Stimulated activated naive CD8-positive, alpha-beta T cell treated with anti-CD3 and anti-CD28 coated beads, Interleukin-15, Interleukin-2, amounts not matched to agents 100 ng/mL and 50 ng/mL, for 24 hours (primary cell): ENCODE data around the gene ADAMTS13.
"Not testable (repeated sequence)": the region's sequence is repeated elsewhere in the genome, so short reads cannot be mapped to it uniquely, and the experiment has no call there.

Source experiments
- H3K27ac Mint-ChIP-seq: one replicate; pipeline ENCODE4 v1.8.0; 2021; ENCODE audit warnings: mild to moderate bottlenecking, mixed read lengths
- H3K27me3 Mint-ChIP-seq: one replicate; pipeline ENCODE4 v1.8.0; 2021; ENCODE audit warnings: mixed read lengths
- H3K36me3 Mint-ChIP-seq: one replicate; pipeline ENCODE4 v1.8.0; 2021; ENCODE audit warnings: low read depth, mixed read lengths
- H3K4me1 Mint-ChIP-seq: one replicate; pipeline ENCODE4 v1.8.0; 2021; ENCODE audit warnings: low read depth, mixed read lengths
- H3K4me3 Mint-ChIP-seq: one replicate; pipeline ENCODE4 v1.8.0; 2021; ENCODE audit warnings: mild to moderate bottlenecking, mixed read lengths
- H3K9me3 Mint-ChIP-seq: one replicate; pipeline ENCODE4 v1.8.0; 2021; ENCODE audit warnings: mixed read lengths

The ADAMTS13 gene

DNA sequence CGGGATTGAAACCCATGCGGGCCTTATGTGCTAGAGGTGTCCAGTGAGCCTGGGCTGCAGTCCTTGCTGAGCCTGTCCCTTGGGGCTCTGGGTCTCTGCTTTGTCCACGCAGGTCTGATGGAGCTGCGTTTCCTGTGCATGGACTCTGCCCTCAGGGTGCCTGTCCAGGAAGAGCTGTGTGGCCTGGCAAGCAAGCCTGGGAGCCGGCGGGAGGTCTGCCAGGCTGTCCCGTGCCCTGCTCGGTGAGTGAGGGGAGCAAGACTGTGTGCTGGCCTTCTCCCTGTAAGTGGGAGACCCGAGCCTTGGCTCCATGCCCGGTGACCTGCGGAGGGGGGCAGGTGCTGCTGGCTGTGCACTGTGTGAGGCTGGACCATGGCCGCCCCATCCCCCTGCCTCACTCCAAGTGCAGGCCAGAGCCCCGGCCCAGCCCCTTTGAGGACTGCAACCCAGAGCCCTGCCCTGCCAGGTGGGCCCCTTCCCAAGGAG lies 26.4 kb downstream of the ADAMTS13 start:
- H3K9me3 Mint-ChIP-seq: no peaks in the 10 kb centered on the region
- no peak overlapping the region for H3K4me3 Mint-ChIP-seq
- no peaks in the 10 kb centered on the region for H3K4me1 Mint-ChIP-seq

DNA sequence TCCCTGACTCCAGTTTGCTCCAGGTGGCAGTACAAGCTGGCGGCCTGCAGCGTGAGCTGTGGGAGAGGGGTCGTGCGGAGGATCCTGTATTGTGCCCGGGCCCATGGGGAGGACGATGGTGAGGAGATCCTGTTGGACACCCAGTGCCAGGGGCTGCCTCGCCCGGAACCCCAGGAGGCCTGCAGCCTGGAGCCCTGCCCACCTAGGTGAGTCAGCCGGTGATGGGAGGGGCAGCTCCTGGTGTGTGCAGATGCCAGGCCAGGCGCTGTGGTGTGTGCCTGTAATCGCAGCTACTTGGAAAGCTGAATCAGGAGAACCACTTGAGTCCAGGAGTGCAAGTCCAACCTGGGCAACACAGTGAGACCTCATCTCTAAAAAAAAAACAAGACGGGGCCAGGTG lies 27.6 kb downstream of the ADAMTS13 start:
- Mint-ChIP-seq H3K27ac (no peak overlapping the region), H3K4me3 (no peak overlapping the region), H3K4me1 (no peaks in the 10 kb centered on the region), H3K9me3 (no peaks in the 10 kb centered on the region), H3K36me3 (no peaks in the 10 kb centered on the region), H3K27me3 (no peaks in the 10 kb centered on the region)

More for the DNA sequence above, 26.4 kb downstream of the ADAMTS13 start:
- no peak overlapping the region for H3K27ac Mint-ChIP-seq
- no peaks in the 10 kb centered on the region for H3K36me3 Mint-ChIP-seq
- no peaks in the 10 kb centered on the region for H3K27me3 Mint-ChIP-seq

DNA sequence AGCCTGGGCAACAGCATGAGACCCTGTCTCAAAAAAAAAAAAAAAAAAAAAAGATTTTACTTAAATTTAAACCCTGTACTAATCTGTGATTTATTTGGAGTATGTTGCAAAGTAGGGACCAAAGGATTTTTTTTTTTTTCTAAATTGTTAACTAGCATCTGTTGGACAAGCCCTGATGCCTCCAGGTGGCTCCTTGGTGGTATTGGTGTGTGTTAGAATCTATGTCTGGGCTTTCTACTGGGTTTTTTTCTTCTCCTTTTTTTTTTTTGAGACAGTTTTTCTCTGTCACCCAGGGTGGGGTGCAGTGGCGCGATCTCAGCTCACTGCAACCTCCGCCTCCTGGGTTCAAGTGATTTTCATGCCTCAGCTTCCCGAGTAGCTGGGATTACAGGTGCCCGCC lies 29.7 kb downstream of the ADAMTS13 start:
- H3K4me1 Mint-ChIP-seq, H3K9me3 Mint-ChIP-seq, H3K4me3 Mint-ChIP-seq, H3K27me3 Mint-ChIP-seq, H3K27ac Mint-ChIP-seq, H3K36me3 Mint-ChIP-seq: not testable (repeated sequence)

DNA sequence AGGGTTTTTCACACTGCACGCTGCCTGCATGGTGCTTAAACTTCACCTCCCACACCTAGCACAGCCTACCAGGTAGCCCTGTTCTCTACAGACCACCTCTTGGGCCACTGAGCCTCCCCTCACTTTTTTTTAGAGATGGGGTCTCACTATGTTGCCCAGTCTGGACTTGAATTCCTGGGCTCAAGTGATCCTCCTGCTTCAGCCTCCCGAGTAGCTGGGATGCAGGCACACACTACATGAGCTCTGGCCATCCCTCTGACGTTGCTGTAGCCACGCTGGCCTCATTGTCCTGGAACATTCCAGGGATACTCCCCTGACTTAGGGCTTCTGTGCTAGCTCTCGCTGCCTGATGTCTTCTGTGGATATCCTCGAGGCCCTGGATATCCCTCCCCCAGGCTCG lies 30.4 kb downstream of the ADAMTS13 start:
- H3K9me3 Mint-ChIP-seq: no peaks in the 10 kb centered on the region
- no peaks in the 10 kb centered on the region for H3K36me3 Mint-ChIP-seq
- no peak overlapping the region for H3K4me3 Mint-ChIP-seq
- no peak overlapping the region for H3K27ac Mint-ChIP-seq
- no peaks in the 10 kb centered on the region for H3K4me1 Mint-ChIP-seq
- no peaks in the 10 kb centered on the region for H3K27me3 Mint-ChIP-seq

DNA sequence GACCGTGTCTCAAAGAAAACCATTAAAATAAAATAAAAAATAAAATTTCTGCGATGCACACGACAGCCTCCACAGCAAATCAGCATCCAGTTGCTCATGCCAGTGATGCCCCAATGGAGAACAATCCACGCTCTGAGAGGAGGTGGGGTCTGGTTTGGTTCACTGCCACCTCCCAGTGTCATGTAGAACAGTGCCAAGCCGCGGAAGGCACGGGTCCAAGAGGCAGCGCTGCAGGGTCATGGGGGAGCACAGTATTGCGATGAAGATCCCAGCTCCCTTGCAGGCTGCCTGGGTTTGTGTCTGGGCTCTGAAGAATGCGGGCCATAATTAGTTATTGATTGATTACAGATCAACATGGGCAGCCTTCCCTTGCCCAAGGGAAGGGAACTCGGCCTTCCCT lies 31.5 kb downstream of the ADAMTS13 start:
- Mint-ChIP-seq H3K4me1 (no peaks in the 10 kb centered on the region), H3K27ac (no peak overlapping the region), H3K36me3 (no peaks in the 10 kb centered on the region), H3K9me3 (no peaks in the 10 kb centered on the region), H3K27me3 (no peaks in the 10 kb centered on the region), H3K4me3 (no peak overlapping the region)

DNA sequence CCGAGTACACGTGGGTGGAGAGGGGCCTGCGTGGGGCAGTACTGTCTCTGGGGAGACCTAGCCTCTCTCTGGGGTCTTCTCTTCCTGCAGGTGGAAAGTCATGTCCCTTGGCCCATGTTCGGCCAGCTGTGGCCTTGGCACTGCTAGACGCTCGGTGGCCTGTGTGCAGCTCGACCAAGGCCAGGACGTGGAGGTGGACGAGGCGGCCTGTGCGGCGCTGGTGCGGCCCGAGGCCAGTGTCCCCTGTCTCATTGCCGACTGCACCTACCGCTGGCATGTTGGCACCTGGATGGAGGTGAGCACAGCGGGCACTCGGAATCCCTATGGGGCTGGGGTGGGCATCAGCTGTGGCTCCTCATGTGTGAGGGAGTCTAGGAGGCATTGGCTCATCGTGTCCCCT lies 32.2 kb downstream of the ADAMTS13 start:
- Mint-ChIP-seq H3K36me3 (no peaks in the 10 kb centered on the region), H3K4me1 (peaks cover 3% of the 10 kb centered on the region), H3K9me3 (no peaks in the 10 kb centered on the region), H3K27me3 (no peaks in the 10 kb centered on the region), H3K4me3 (no peak overlapping the region), H3K27ac (no peak overlapping the region)

DNA sequence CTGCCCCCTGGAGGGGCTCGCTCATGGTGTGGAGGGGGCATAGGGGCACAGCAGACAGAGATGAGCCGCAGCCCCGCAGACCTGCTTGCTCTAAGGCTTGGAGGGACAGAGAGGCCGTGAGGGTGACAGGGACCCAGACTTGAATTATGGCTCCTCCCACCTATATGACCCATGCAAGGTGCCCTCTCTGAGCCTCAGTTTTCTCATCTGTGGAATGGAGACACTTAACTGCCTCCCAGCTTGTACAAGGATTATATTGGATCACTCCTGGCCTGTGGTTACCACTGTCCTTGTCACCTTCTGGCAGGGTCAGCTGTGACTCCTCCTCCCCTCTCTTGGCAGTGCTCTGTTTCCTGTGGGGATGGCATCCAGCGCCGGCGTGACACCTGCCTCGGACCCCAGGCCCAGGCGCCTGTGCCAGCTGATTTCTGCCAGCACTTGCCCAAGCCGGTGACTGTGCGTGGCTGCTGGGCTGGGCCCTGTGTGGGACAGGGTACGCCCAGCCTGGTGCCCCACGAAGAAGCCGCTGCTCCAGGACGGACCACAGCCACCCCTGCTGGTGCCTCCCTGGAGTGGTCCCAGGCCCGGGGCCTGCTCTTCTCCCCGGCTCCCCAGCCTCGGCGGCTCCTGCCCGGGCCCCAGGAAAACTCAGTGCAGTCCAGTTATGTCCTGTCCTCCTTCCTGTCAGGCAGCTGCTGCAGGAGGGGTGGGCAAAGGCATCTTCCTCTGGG lies 32.9 kb downstream of the ADAMTS13 start:
- Mint-ChIP-seq H3K9me3 (no peaks in the 10 kb centered on the region), H3K27ac (no peak overlapping the region), H3K27me3 (no peaks in the 10 kb centered on the region), H3K36me3 (no peaks in the 10 kb centered on the region), H3K4me1 (peaks cover 4% of the 10 kb centered on the region), H3K4me3 (no peak overlapping the region)

DNA sequence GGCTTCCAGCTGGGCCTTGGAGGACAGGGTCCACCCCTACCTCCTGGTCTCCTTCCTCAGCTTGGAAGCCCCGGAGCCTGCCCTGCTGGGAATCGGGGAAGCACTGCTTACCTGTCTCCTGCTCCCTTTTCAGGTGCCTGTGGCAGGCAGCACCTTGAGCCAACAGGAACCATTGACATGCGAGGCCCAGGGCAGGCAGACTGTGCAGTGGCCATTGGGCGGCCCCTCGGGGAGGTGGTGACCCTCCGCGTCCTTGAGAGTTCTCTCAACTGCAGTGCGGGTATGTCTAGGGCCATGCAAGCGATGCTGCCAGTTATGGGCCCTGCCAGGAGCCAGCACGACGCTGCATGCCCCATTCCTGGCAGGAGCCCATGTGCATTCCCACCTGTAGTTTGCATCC lies 33.8 kb downstream of the ADAMTS13 start:
- no peak overlapping the region for H3K4me3 Mint-ChIP-seq
- H3K4me1 Mint-ChIP-seq: peaks cover 9% of the 10 kb centered on the region
- H3K36me3 Mint-ChIP-seq: no peaks in the 10 kb centered on the region
- no peak overlapping the region for H3K27ac Mint-ChIP-seq
- H3K27me3 Mint-ChIP-seq: no peaks in the 10 kb centered on the region
- no peaks in the 10 kb centered on the region for H3K9me3 Mint-ChIP-seq

DNA sequence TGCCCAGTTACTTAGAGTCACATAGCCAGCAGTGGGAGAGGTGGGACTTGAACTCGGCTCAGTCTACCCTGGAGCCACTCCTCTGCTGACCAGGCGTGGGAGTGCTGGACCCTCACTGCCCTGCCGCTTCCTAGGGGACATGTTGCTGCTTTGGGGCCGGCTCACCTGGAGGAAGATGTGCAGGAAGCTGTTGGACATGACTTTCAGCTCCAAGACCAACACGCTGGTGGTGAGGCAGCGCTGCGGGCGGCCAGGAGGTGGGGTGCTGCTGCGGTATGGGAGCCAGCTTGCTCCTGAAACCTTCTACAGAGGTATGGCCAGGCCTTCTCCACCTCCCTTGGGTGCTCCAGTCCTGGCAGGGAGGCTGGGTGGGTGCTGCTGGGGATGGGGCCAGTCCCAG lies 34.2 kb downstream of the ADAMTS13 start:
- H3K27ac Mint-ChIP-seq: no peak overlapping the region
- no peak overlapping the region for H3K4me3 Mint-ChIP-seq
- H3K9me3 Mint-ChIP-seq: no peaks in the 10 kb centered on the region
- no peaks in the 10 kb centered on the region for H3K36me3 Mint-ChIP-seq
- no peaks in the 10 kb centered on the region for H3K27me3 Mint-ChIP-seq
- H3K4me1 Mint-ChIP-seq: peaks cover 9% of the 10 kb centered on the region

DNA sequence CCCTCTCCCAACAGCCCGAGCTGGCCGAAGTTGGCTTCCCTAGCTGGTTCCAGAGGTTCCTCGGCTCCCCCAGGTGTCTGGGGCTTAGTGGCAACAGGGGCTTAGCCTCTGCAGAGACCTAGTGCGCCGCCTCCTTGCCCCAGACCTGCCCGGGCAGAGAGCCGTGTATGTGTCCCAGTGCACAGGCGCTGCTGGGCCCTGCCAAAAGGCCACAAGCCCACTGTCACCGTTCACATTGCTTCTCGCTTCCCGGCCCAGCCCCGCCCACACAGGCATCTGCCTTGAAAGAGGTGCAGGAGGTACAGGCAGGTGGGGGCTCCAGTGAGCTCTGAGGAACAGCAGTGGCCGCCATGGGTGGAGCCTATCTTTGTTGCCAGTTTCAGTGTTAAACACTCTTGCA lies 35.1 kb downstream of the ADAMTS13 start:
- no peaks in the 10 kb centered on the region for H3K27me3 Mint-ChIP-seq
- no peak overlapping the region for H3K27ac Mint-ChIP-seq
- H3K4me3 Mint-ChIP-seq: no peak overlapping the region
- no peaks in the 10 kb centered on the region for H3K36me3 Mint-ChIP-seq
- no peaks in the 10 kb centered on the region for H3K9me3 Mint-ChIP-seq
- peaks cover 9% of the 10 kb centered on the region for H3K4me1 Mint-ChIP-seq

DNA sequence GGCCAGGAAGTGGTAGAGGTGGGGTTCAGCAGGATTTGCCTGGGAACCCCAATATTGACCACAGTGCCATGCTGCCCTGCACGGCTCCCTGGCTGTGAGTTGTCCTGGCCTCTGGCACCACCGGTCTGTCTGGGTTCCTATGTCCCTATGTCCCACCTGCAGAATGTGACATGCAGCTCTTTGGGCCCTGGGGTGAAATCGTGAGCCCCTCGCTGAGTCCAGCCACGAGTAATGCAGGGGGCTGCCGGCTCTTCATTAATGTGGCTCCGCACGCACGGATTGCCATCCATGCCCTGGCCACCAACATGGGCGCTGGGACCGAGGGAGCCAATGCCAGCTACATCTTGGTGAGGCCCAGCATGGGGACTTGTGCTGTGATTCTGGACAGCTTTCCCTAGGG lies 35.6 kb downstream of the ADAMTS13 start:
- Mint-ChIP-seq H3K4me3 (no peak overlapping the region), H3K27me3 (no peaks in the 10 kb centered on the region), H3K4me1 (peaks cover 9% of the 10 kb centered on the region), H3K9me3 (no peaks in the 10 kb centered on the region), H3K27ac (no peak overlapping the region), H3K36me3 (no peaks in the 10 kb centered on the region)

DNA sequence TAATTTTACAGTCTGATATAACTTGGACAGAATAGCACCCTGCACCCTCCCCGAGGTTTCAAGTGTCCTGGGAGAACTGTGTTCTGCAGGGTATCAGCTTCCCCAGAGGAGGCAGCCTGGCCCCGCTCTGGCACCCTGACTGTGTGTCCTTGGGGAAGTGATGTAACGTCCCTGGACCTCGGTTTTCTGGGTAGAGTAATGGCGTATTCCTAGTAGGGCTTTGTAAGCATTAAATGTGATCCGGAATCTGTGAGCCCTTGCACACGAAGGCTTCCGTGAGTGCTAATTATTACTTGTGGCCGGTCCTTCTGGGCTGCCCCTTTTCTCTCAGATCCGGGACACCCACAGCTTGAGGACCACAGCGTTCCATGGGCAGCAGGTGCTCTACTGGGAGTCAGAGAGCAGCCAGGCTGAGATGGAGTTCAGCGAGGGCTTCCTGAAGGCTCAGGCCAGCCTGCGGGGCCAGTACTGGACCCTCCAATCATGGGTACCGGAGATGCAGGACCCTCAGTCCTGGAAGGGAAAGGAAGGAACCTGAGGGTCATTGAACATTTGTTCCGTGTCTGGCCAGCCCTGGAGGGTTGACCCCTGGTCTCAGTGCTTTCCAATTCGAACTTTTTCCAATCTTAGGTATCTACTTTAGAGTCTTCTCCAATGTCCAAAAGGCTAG lies 36.6 kb downstream of the ADAMTS13 start:
- H3K27ac Mint-ChIP-seq: no peak overlapping the region
- H3K9me3 Mint-ChIP-seq: no peaks in the 10 kb centered on the region
- H3K27me3 Mint-ChIP-seq: no peaks in the 10 kb centered on the region
- peak overlapping the region; percentile 78 for H3K4me3 Mint-ChIP-seq
- no peaks in the 10 kb centered on the region for H3K36me3 Mint-ChIP-seq
- H3K4me1 Mint-ChIP-seq: peaks cover 9% of the 10 kb centered on the region

DNA sequence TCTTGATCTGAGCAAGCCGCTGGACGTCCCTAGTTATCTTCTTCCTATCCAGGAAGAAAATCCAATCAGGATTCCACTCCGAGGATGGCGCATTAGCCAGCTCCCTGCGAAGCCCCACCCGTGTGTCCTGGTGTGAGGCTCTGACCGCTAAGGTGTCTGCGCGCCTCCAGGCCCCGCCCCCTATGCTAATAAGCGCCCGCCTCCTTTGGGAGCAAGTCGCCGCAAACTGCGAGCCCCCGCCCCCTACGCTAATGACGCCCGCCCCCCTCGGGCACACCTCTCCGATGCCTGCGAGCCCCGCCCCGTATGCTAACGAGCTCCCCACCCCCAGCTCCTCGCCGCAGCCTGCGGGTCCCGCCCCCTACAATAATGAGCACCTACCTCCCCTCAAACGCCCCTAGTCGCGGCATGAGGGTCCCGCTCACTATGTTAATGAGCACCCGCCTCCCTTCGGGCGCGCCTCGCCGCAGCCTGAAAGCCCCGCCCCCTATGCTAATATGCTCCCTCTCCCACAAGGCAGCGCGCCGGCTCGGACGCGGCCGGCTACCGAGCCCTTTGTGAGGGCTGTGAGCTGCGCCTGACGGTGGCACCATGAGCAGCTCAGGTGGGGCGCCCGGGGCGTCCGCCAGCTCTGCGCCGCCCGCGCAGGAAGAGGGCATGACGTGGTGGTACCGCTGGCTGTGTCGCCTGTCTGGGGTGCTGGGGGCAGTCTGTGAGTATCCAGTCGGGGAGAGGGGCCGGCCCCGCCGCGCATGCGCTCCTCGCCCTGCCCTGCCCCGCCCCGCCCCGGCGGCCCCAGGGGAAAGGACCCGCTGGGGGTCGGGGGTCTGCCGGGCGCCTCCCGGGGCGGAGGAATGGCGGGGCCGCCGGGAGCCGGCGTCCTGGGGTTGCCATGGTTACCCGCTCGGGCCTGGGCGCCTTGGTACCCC lies 37.6 kb downstream of the ADAMTS13 start, which contains the start of gene CACFD1:
CACFD1 (plus strand) TSS at position 503 of the 929 bp plus-strand sequence; CDS start at position 592, 89 bp downstream.
- Mint-ChIP-seq H3K27ac (peak within 1 kb of the TSS; percentile 11), H3K36me3 (no peaks in the 10 kb centered on the region), H3K9me3 (no peaks in the 10 kb centered on the region), H3K4me3 (peak within 1 kb of the TSS; percentile 78), H3K27me3 (no peaks in the 10 kb centered on the region), H3K4me1 (peaks cover 9% of the 10 kb centered on the region)

DNA sequence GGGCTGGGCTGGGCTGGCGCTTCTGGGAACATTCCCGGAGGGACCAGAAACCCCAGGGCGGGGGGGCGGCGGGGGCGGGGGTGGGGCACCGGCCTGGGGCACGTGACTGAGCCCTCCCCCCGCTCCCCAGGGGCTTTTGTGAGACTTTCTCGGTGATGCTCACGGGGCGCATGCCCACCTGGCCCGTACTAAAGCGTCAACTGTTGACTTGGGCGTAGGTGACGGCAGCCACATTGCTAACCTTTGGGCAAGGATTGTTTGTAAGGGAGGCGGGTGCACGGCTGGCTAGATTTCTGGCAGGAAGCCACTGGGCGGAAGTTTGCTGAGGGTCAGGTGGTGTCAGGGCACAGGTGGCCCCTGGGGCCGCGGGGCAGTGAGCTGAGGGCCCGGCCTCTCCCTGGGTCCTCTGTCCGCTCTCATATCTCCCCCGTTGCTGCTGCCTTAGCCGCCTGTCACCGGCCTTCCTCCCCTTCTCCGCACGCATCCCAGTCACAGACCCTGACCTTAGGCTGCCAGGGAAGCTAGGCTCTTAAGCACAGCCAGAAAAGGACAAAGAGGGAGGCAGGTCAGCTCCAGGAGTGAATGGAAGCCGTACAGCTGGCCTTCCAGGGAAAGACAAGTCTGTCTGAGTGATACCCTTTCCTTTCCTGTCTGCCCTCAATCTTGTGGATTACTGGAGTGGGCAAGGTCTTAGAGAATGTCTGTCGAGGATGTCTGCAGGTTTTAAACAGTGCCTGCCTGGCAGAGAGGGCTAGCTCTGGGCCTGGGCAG lies 38.4 kb downstream of the ADAMTS13 start:
- Mint-ChIP-seq H3K36me3 (no peaks in the 10 kb centered on the region), H3K27ac (no peak overlapping the region), H3K4me3 (peak overlapping the region; percentile 59), H3K9me3 (no peaks in the 10 kb centered on the region), H3K4me1 (peaks cover 9% of the 10 kb centered on the region), H3K27me3 (no peaks in the 10 kb centered on the region)
